ENCODE measurements around the gene CBLC.
A peak's percentile ranks its signal among the peaks of the same experiment; 100 is the strongest.

CBLC gene

DNA sequence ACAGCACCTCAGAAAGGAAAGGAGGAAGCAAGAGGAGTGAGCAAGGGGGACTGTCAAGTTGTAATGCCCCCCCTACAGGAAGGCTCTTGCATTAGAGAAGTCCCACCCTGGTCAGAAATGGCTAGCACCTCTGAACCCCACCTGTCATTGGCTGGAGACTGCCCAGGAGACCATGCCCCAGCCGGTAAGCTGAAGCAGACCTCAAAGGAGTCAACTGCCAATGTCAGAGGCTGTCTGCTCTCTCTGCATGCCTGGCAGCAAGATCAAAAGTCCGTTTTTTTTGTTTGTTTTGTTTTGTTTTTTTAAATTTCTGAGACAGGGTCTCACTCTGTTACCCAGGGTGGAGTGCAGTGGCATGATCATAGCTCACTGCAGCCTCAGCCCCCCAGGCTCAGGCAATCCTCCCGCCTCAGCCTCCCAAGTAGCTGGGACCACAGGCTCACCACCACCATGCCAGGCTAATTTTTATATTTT, 37.3 kb upstream of the CBLC start:
- WGBS, result 66% methylated on average over 3 of the region's 3 CpGs
- Histone ChIP-seq H2AK5ac (ENCODE audit: low read length, severe bottlenecking) (no peak overlapping the region), H2BK15ac (ENCODE audit: low read depth, poor library complexity, severe bottlenecking) (peak overlapping the region; percentile 38), H3K27me3 (ENCODE audit: control insufficient read depth in 1 of 2, insufficient read depth in 1 of 2, low read length in 2 of 2) (no peaks in the 10 kb centered on the region), H3K18ac (ENCODE audit: low read depth in 1 of 2, low read length in 2 of 2) (peak overlapping the region in 1 of 2 experiments; percentile 75), H2BK120ac (ENCODE audit: low read depth, low read length) (peak overlapping the region; percentile 87), H4K8ac (ENCODE audit: low read length) (peak overlapping the region; percentile 29), H3K4me2 (ENCODE audit: low read length, poor library complexity, severe bottlenecking) (no peak overlapping the region), H3K9me3 (ENCODE audit: control insufficient read depth, low read length) (no peaks in the 10 kb centered on the region), H3K36me3 (ENCODE audit: control insufficient read depth in 1 of 2, insufficient read depth in 2 of 2, low read depth in 1 of 2, low read length in 2 of 2) (no peaks in the 10 kb centered on the region), H3K9ac (ENCODE audit: low read length) (peak overlapping the region; percentile 11), H3K14ac (ENCODE audit: low read length in 2 of 2) (no peak overlapping the region), H3K4me3 (ENCODE audit: insufficient read depth in 1 of 2, low read depth in 1 of 2, low read length in 2 of 2) (no peak overlapping the region), H2BK5ac (ENCODE audit: low read depth, low read length, poor library complexity, severe bottlenecking) (no peak overlapping the region), H3K79me1 (replicated peaks; ENCODE audit: low read length, poor library complexity, severe bottlenecking) (no peaks in the 10 kb centered on the region), H3K23ac (ENCODE audit: low read length in 2 of 2) (no peak overlapping the region), H3K4ac (ENCODE audit: low read depth in 1 of 2, low read length in 2 of 2) (peak overlapping the region in 1 of 2 experiments; percentile 81), H3K4me1 (ENCODE audit: control insufficient read depth, insufficient read depth, low read depth, low read length) (peaks cover 30% of the 10 kb centered on the region), H4K91ac (ENCODE audit: low read length) (peak overlapping the region; percentile 84), H3K27ac (ENCODE audit: low read length, poor library complexity, severe bottlenecking) (no peak overlapping the region), H2BK12ac (ENCODE audit: low read length in 2 of 2) (peak overlapping the region; percentile 4 to 75), H2AFZ (ENCODE audit: low read depth, low read length) (no peak overlapping the region)
- DNase-seq, result peak; percentile 31

DNA sequence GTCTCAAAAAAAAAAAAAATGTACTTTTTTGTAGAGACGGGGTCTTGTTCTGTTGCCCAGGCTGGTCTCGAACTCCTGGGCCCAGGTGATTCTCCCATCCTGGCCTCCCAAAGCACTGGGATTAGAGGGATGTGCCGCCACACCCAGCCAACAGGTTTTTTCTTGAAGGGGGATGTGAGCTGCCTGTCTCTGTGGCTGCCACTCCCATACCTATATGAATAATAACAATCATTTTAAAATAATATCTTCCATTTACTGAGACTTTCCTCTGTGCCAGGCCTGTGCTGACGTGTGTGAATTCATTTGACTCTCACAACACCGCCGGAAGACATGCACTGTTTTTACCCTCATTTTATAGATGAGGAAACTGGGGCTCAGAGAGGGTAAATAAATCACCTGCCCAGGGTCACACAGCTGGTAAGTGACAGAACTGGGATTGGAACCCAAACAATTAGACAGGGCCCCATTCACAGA, 36.4 kb upstream of the CBLC start:
- no peaks in the 10 kb centered on the region for H3K27me3 ChIP-seq (ENCODE audit: control insufficient read depth in 1 of 2, insufficient read depth in 1 of 2, low read length in 2 of 2)
- peak overlapping the region; percentile 34 to 77 for H3K18ac ChIP-seq (ENCODE audit: low read depth in 1 of 2, low read length in 2 of 2)
- no peak overlapping the region for H3K4me3 ChIP-seq (ENCODE audit: insufficient read depth in 1 of 2, low read depth in 1 of 2, low read length in 2 of 2)
- peak overlapping the region; percentile 81 for H3K9ac ChIP-seq (ENCODE audit: low read length)
- H2BK15ac ChIP-seq (ENCODE audit: low read depth, poor library complexity, severe bottlenecking), result no peak overlapping the region
- peak overlapping the region; percentile 22 to 88 for H2BK12ac ChIP-seq (ENCODE audit: low read length in 2 of 2)
- H3K4ac ChIP-seq (ENCODE audit: low read depth in 1 of 2, low read length in 2 of 2), result peak overlapping the region in 1 of 2 experiments; percentile 84
- no peak overlapping the region for H3K14ac ChIP-seq (ENCODE audit: low read length in 2 of 2)
- H2AFZ ChIP-seq (ENCODE audit: low read depth, low read length), result no peak overlapping the region
- no peak overlapping the region for H2AK5ac ChIP-seq (ENCODE audit: low read length, severe bottlenecking)
- peak overlapping the region; percentile 77 for H3K27ac ChIP-seq (ENCODE audit: low read length, poor library complexity, severe bottlenecking)
- H3K36me3 ChIP-seq (ENCODE audit: control insufficient read depth in 1 of 2, insufficient read depth in 2 of 2, low read depth in 1 of 2, low read length in 2 of 2), result no peaks in the 10 kb centered on the region
- DNase-seq, result peak; percentile 57
- no peak overlapping the region for H4K8ac ChIP-seq (ENCODE audit: low read length)
- peak overlapping the region; percentile 39 for H2BK120ac ChIP-seq (ENCODE audit: low read depth, low read length)
- H4K91ac ChIP-seq (ENCODE audit: low read length), result peak overlapping the region; percentile 54
- no peak overlapping the region for H2BK5ac ChIP-seq (ENCODE audit: low read depth, low read length, poor library complexity, severe bottlenecking)
- no peaks in the 10 kb centered on the region for H3K9me3 ChIP-seq (ENCODE audit: control insufficient read depth, low read length)
- 76% methylated on average over 5 of the region's 6 CpGs for WGBS
- no peak overlapping the region for H3K4me2 ChIP-seq (ENCODE audit: low read length, poor library complexity, severe bottlenecking)
- H3K23ac ChIP-seq (ENCODE audit: low read length in 2 of 2), result no peak overlapping the region
- H3K79me1 ChIP-seq (replicated peaks; ENCODE audit: low read length, poor library complexity, severe bottlenecking), result no peaks in the 10 kb centered on the region
- H3K4me1 ChIP-seq (ENCODE audit: control insufficient read depth, insufficient read depth, low read depth, low read length), result peaks cover 33% of the 10 kb centered on the region

- Histone ChIP-seq H2BK12ac (ENCODE audit: low read length in 2 of 2) (peak overlapping the region in 1 of 2 experiments; percentile 65), H3K27me3 (ENCODE audit: control insufficient read depth in 1 of 2, insufficient read depth in 1 of 2, low read length in 2 of 2) (no peaks in the 10 kb centered on the region), H3K4me2 (ENCODE audit: low read length, poor library complexity, severe bottlenecking) (no peak overlapping the region), H3K4ac (ENCODE audit: low read depth in 1 of 2, low read length in 2 of 2) (peak overlapping the region in 1 of 2 experiments; percentile 42), H2BK120ac (ENCODE audit: low read depth, low read length) (peak overlapping the region; percentile 39), H3K79me1 (replicated peaks; ENCODE audit: low read length, poor library complexity, severe bottlenecking) (no peaks in the 10 kb centered on the region), H3K18ac (ENCODE audit: low read depth in 1 of 2, low read length in 2 of 2) (peak overlapping the region; percentile 56 to 89), H3K9me3 (ENCODE audit: control insufficient read depth, low read length) (no peaks in the 10 kb centered on the region), H3K4me1 (ENCODE audit: control insufficient read depth, insufficient read depth, low read depth, low read length) (peaks cover 38% of the 10 kb centered on the region), H2BK5ac (ENCODE audit: low read depth, low read length, poor library complexity, severe bottlenecking) (peak overlapping the region; percentile 77), H3K36me3 (ENCODE audit: control insufficient read depth in 1 of 2, insufficient read depth in 2 of 2, low read depth in 1 of 2, low read length in 2 of 2) (no peaks in the 10 kb centered on the region), H3K27ac (ENCODE audit: low read length, poor library complexity, severe bottlenecking) (peak overlapping the region; percentile 77), H4K8ac (ENCODE audit: low read length) (no peak overlapping the region), H3K14ac (ENCODE audit: low read length in 2 of 2) (no peak overlapping the region), H4K91ac (ENCODE audit: low read length) (peak overlapping the region; percentile 95), H3K9ac (ENCODE audit: low read length) (peak overlapping the region; percentile 65), H3K23ac (ENCODE audit: low read length in 2 of 2) (no peak overlapping the region), H2AFZ (ENCODE audit: low read depth, low read length) (no peak overlapping the region), H2AK5ac (ENCODE audit: low read length, severe bottlenecking) (no peak overlapping the region), H2BK15ac (ENCODE audit: low read depth, poor library complexity, severe bottlenecking) (no peak overlapping the region), H3K4me3 (ENCODE audit: insufficient read depth in 1 of 2, low read depth in 1 of 2, low read length in 2 of 2) (peak overlapping the region in 1 of 2 experiments; percentile 10)
- DNase-seq, result peak; percentile 100
- WGBS, result 2% methylated on average over 13 of the region's 13 CpGs
Observed at GRCh38 chr19:44741841-44742329, 35.8 kb upstream of the CBLC start.

DNA sequence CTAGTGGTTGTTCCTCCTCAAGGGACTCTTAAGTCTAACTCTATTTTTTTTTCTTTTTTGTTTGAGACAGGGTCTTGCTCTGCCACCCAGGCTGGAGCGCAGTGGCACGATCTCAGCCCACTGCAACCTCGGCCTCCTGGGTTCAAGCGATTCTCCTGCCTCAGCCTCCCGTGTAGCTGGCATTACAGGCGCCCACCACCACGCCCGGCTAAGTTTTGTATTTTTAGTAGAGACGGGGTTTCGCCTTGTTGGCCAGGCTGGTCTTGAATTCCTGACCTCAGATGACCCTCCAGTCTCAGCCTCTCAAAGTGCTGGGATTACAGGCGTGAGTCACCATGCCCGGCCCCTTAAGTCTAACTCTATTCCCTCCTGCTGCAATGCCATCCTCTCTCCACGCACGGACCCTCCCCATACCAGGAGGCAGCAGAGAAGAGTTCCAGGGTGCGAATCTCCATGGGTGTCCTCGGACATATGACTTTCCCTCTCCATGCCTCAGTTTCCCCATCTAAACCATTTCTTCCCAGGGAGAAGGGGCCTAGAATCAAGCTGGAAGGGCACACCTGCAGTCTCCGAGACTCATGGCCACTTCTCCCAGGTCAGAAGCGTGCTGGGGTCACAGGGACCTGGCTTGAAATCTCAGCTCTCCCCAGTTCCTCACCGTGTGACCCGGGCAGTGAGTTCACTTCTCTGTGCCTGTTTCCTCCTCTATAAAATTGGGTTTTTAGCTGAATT, 35.2 kb upstream of the CBLC start:
- 47% methylated on average over 20 of the region's 20 CpGs for WGBS
- H3K14ac ChIP-seq (ENCODE audit: low read length in 2 of 2), result no peak overlapping the region
- H2BK12ac ChIP-seq (ENCODE audit: low read length in 2 of 2), result peak overlapping the region; percentile 57 to 88
- H3K27me3 ChIP-seq (ENCODE audit: control insufficient read depth in 1 of 2, insufficient read depth in 1 of 2, low read length in 2 of 2), result no peaks in the 10 kb centered on the region
- H3K9me3 ChIP-seq (ENCODE audit: control insufficient read depth, low read length), result no peaks in the 10 kb centered on the region
- H2AFZ ChIP-seq (ENCODE audit: low read depth, low read length), result no peak overlapping the region
- peak overlapping the region; percentile 65 for H3K9ac ChIP-seq (ENCODE audit: low read length)
- no peak overlapping the region for H3K4me2 ChIP-seq (ENCODE audit: low read length, poor library complexity, severe bottlenecking)
- no peak overlapping the region for H2BK15ac ChIP-seq (ENCODE audit: low read depth, poor library complexity, severe bottlenecking)
- H4K8ac ChIP-seq (ENCODE audit: low read length), result peak overlapping the region; percentile 5
- peak overlapping the region; percentile 77 for H3K27ac ChIP-seq (ENCODE audit: low read length, poor library complexity, severe bottlenecking)
- DNase-seq, result peak; percentile 90
- no peak overlapping the region for H2BK120ac ChIP-seq (ENCODE audit: low read depth, low read length)
- H3K79me1 ChIP-seq (replicated peaks; ENCODE audit: low read length, poor library complexity, severe bottlenecking), result no peaks in the 10 kb centered on the region
- peak overlapping the region; percentile 5 for H2AK5ac ChIP-seq (ENCODE audit: low read length, severe bottlenecking)
- H3K18ac ChIP-seq (ENCODE audit: low read depth in 1 of 2, low read length in 2 of 2), result peak overlapping the region; percentile 56 to 74
- no peak overlapping the region for H3K23ac ChIP-seq (ENCODE audit: low read length in 2 of 2)
- peak overlapping the region; percentile 77 for H2BK5ac ChIP-seq (ENCODE audit: low read depth, low read length, poor library complexity, severe bottlenecking)
- H3K4ac ChIP-seq (ENCODE audit: low read depth in 1 of 2, low read length in 2 of 2), result peak overlapping the region; percentile 42 to 50
- peak overlapping the region; percentile 95 for H4K91ac ChIP-seq (ENCODE audit: low read length)
- H3K4me3 ChIP-seq (ENCODE audit: insufficient read depth in 1 of 2, low read depth in 1 of 2, low read length in 2 of 2), result peak overlapping the region in 1 of 2 experiments; percentile 44
- H3K4me1 ChIP-seq (ENCODE audit: control insufficient read depth, insufficient read depth, low read depth, low read length), result peaks cover 36% of the 10 kb centered on the region
- no peaks in the 10 kb centered on the region for H3K36me3 ChIP-seq (ENCODE audit: control insufficient read depth in 1 of 2, insufficient read depth in 2 of 2, low read depth in 1 of 2, low read length in 2 of 2)
